GM21447 (cell line): ENCODE measurements around the gene CSAG1.
"Not testable (repeated sequence)": the region's sequence is repeated elsewhere in the genome, so short reads cannot be mapped to it uniquely, and the experiment has no call there.

Experiments used
- ATAC-seq: cut with Tn5 transposase; IDR thresholded peaks from one replicate; pipeline ENCODE4 v1.9.1; 2021; ENCODE audit not compliant: unreplicated experiment

The CSAG1 gene

DNA sequence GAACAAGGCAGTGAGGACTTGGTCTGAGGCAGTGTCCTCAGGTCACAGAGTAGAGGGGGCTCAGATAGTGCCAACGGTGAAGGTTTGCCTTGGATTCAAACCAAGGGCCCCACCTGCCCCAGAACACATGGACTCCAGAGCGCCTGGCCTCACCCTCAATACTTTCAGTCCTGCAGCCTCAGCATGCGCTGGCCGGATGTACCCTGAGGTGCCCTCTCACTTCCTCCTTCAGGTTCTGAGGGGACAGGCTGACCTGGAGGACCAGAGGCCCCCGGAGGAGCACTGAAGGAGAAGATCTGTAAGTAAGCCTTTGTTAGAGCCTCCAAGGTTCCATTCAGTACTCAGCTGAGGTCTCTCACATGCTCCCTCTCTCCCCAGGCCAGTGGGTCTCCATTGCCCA lies 33.1 kb downstream of the CSAG1 start:
- not testable (repeated sequence) for ATAC-seq

DNA sequence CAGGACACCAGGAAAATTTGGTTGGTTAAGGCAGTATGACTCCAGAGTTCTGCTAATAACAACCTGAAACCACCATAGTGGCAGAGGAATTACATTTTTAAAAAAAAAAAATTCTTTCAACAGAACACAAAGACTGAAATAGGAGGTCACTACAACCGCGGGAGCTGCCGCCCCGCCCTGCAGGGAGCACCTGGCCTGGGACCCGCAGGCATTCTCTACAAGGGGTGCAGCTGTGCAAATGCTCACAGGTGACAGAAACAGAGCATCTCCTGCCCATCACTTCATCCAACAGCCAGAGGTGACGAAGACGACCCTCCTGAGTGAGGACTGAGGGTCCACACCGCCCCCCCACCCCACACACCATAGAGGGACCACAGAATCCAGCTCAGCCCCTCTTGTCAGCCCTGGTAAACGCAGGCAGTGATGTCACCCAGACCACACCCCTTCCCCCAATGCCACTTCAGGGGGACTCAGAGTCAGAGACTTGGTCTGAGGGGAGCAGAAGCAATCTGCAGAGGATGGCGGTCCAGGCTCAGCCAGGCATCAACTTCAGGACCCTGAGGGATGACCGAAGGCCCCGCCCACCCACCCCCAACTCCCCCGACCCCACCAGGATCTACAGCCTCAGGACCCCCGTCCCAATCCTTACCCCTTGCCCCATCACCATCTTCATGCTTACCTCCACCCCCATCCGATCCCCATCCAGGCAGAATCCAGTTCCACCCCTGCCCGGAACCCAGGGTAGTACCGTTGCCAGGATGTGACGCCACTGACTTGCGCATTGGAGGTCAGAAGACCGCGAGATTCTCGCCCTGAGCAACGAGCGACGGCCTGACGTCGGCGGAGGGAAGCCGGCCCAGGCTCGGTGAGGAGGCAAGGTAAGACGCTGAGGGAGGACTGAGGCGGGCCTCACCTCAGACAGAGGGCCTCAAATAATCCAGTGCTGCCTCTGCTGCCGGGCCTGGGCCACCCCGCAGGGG lies 35.3 kb downstream of the CSAG1 start, which contains the start of gene MAGEA3:
MAGEA3 (plus strand) TSS at position 843 of the 980 bp plus-strand sequence. CDS start 2,039 bp downstream, outside the sequence.
- ATAC-seq, result not testable (repeated sequence)

DNA sequence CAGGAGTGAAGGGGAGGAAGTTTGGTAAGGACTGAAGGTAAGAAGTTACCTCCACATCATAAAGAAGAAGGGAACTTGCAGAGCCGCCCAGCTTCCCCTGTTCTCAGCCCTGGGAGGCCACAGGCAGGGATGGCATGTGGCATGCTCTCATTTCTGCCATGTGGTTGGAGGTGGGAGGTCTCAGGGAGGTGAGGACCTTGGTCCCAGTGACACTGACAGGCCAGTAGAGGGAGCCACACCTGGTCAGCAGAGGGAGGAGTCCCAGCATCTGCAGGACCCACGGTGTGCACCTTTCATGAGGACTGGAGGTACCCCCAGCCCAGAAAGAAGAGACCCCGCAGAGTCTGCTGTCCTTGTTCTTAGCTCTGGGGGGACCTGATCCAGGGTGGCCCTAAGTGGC lies 52.5 kb downstream of the CSAG1 start:
- not testable (repeated sequence) for ATAC-seq
